GM12891 (cell line): ENCODE measurements around the gene C1QTNF9.

Experiments
- DNase-seq: peaks from one replicate; pipeline ENCODE4 v3.0.0; 2011; ENCODE audit warnings: low spot score; ENCODE audit not compliant: insufficient read length
- FAIRE-seq: peaks from 2 replicates; lab custom pipeline; 2011; peaks lifted over from hg19 to GRCh38; lab: Jason Lieb, UNC
- PAX5 ChIP-seq: IDR thresholded peaks from 2 replicates; pipeline ENCODE4 v1.6.1; 2011; ENCODE audit warnings: low read length, moderate library complexity, mild to moderate bottlenecking; ENCODE audit not compliant: insufficient read depth, severe bottlenecking
- POLR2A ChIP-seq: IDR thresholded peaks from 2 replicates; pipeline ENCODE4 v1.6.1; 2011; ENCODE audit warnings: low read depth, low read length, control low read depth
- POLR2AphosphoS5 ChIP-seq: IDR thresholded peaks from 2 replicates; pipeline ENCODE4 v1.6.1; 2011; ENCODE audit warnings: low read depth, low read length, control low read depth
- POU2F2 ChIP-seq: IDR thresholded peaks from 2 replicates; pipeline ENCODE4 v1.6.1; 2011; ENCODE audit warnings: low read depth, mild to moderate bottlenecking, control low read depth, low read length, moderate library complexity
- SPI1 ChIP-seq: IDR thresholded peaks from 2 replicates; pipeline ENCODE4 v1.6.1; 2011; ENCODE audit warnings: low read depth, low read length, control low read depth
- TAF1 ChIP-seq: IDR thresholded peaks from 2 replicates; pipeline ENCODE4 v1.6.1; 2011; ENCODE audit warnings: low read depth, low read length, control low read depth

The C1QTNF9 gene

DNA sequence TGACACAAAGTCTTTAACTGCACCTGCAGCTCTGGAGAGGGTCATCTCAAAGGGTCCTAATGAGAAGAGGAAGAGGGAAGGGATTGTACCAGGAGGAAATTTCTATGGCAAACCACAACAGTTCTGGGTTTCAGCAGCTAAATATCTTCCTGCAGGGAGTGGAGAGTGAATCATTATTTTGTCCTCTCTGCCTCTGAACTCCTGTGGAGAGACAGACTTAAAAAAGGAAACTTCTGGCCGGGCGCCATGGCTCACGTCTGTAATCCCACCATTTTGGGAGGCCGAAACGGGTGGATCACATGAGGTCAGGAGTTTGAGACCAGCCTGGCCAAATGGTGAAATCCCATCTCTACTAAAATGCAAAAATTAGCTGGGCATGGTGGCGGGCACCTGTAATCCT is 16.9 kb upstream of the C1QTNF9 start:
- TF ChIP-seq SPI1 (no peak), POLR2A (no peak), POLR2AphosphoS5 (no peak), TAF1 (no peak), PAX5 (no peak), POU2F2 (no peak)
- DNase-seq, result no peak
- FAIRE-seq, result no peak

DNA sequence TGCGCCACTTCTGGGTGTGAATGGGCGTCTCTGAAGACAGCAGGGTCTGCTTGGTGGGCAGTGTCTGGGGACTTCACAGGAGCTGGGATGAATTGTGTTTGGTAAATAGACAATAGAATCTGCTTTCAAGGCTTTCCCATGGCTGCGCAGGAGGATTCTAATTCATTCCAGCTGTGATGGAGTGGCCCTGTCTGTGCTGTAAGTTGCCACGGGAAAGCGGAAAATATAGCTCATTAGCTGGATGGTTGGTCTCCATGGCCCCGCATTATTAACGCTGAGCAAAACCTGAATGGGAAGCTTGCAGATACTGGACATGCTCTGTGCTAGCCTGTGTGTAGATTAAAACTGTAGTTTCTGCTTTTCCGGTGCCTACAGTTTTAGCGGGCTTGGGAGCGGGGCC is 15.6 kb upstream of the C1QTNF9 start:
- no peak for DNase-seq
- no peak for FAIRE-seq
- no peak for TF ChIP-seq SPI1
- no peak for TF ChIP-seq POLR2AphosphoS5
- no peak for TF ChIP-seq POLR2A
- TF ChIP-seq PAX5, result no peak

- FAIRE-seq, result no peak
- TF ChIP-seq PAX5, result no peak
- TF ChIP-seq POLR2AphosphoS5, result no peak
- no peak for TF ChIP-seq POLR2A
- TF ChIP-seq SPI1, result no peak
- TF ChIP-seq TAF1, result no peak
- no peak for TF ChIP-seq POU2F2
- DNase-seq, result no peak
Measured at GRCh38 chr13:24299488-24300114, 9.8 kb upstream of the C1QTNF9 start.

GRCh38 chr13:24301434-24301833 is 7.9 kb upstream of the C1QTNF9 start:
- no peak for TF ChIP-seq POLR2A
- TF ChIP-seq TAF1, result no peak
- TF ChIP-seq POLR2AphosphoS5, result no peak
- no peak for TF ChIP-seq PAX5
- TF ChIP-seq SPI1, result no peak
- no peak for TF ChIP-seq POU2F2
- FAIRE-seq (no peak), DNase-seq (no peak)

DNA sequence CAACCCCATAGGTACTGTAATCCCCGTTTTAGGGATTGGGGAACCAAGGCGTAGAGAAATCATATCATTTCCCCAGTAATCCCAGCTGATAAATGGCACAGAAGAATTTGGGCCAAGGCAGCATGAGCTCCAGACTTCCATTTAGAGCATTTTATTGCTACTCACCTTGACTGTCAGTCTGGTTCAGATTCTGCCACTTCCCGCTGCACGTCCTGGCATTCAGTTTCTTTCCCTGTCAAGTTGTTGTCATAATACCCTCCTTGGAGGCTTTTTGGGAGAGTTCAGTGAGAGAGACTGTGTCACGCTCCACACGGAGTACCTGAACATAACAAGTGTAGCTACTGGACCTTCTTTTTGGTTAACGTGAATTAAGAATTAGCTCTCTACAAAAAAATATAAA is 7.5 kb upstream of the C1QTNF9 start:
- no peak for FAIRE-seq
- TF ChIP-seq POLR2A (no peak), TAF1 (no peak), POU2F2 (no peak), POLR2AphosphoS5 (no peak), PAX5 (no peak), SPI1 (no peak)
- no peak for DNase-seq

DNA sequence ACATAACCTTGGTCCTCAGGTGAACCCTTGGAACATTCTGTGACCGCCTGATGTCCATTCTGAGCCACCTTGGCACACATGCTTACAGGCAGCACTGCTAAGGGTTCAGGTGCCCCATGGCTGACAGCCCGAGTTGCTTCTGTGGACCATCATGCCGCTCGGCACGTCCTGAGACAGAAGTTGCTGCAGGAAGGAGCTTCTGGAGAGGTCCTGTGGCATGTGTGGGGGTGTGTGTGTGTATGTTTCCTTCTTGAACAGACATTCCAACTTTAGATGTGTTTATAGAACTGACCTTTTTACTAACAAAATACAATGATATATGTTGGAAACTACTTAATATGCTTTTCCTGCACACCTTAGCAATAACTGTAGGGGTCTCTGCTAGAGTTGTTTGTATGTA is 4.8 kb upstream of the C1QTNF9 start:
- no peak for TF ChIP-seq PAX5
- TF ChIP-seq POU2F2, result no peak
- TF ChIP-seq TAF1, result no peak
- no peak for TF ChIP-seq POLR2AphosphoS5
- TF ChIP-seq SPI1, result no peak
- TF ChIP-seq POLR2A, result no peak
- no peak for FAIRE-seq
- DNase-seq, result no peak

DNA sequence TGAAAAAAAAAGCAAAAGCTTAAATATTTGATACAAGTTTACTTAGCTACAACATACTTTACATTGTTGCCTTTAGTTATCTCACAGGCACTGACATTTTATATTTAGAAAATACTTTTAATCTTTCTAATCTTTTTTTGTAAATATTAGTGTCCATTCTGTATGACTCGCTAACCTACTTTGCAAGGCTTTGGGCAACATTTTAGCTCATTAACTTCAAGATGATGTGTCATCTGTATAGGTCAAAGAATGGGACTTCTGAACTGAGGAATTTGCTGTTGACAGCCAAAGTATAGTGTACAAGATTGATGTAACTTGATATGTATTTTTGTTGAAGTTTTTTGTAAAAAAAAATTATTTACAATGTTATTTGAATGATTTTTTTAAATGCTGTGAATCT is 2.7 kb upstream of the C1QTNF9 start:
- no peak for DNase-seq
- TF ChIP-seq SPI1 (no peak), TAF1 (no peak), POU2F2 (no peak), POLR2A (no peak), PAX5 (no peak), POLR2AphosphoS5 (no peak)
- no peak for FAIRE-seq

- no peak for FAIRE-seq
- DNase-seq, result no peak
- TF ChIP-seq PAX5 (no peak), POU2F2 (no peak), POLR2AphosphoS5 (no peak), SPI1 (no peak), POLR2A (no peak), TAF1 (no peak)
Measured at GRCh38 chr13:24307211-24308067, 1.9 kb upstream of the C1QTNF9 start.

DNA sequence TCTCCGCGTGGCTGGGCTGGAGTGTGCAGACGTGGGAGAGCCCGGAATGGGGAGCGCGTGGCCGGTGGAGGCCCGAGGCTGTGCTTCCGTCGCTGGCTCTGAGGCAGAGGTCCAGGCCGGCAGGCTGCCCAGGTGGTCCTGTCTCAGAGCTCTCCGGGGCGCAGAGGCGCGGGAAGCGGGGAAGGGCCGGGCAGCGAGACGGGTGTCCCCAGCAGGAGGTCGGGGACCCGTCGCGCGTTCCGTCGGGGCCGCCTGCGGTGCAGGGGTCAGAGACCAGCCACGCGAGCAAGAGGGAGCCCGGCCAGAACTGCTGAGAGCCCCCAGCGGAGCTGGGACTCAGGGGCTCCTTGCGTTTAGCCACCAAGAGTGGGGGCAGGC is 1.3 kb upstream of the C1QTNF9 start:
- FAIRE-seq (no peak), DNase-seq (no peak)
- TF ChIP-seq POLR2A (no peak), TAF1 (no peak), POU2F2 (no peak), PAX5 (no peak), SPI1 (no peak), POLR2AphosphoS5 (no peak)
